ENCODE measurements around the gene PAN3.

The PAN3 gene

GRCh38 chr13:28297341-28297740, 159.0 kb downstream of the PAN3 start:
- in situ Hi-C loops (cut with MboI; ENCODE audit: low sequenced_read_pairs) = no loop called here

- in situ Hi-C loops (cut with MboI; ENCODE audit: low sequenced_read_pairs) = no loop called here
Measured at GRCh38 chr13:28299916-28300315, 161.6 kb downstream of the PAN3 start.

GRCh38 chr13:28301839-28302238, 163.5 kb downstream of the PAN3 start:
- in situ Hi-C loops (cut with MboI; ENCODE audit: low sequenced_read_pairs) = no loop called here

GRCh38 chr13:28306325-28306724, 168.0 kb downstream of the PAN3 start:
- in situ Hi-C loops (cut with MboI; ENCODE audit: low sequenced_read_pairs) = no loop called here

GRCh38 chr13:28313579-28313978, 175.2 kb downstream of the PAN3 start:
- in situ Hi-C loops (cut with MboI; ENCODE audit: low sequenced_read_pairs) = no loop called here

GRCh38 chr13:28314879-28315278, 176.5 kb downstream of the PAN3 start:
- in situ Hi-C loops (cut with MboI; ENCODE audit: low sequenced_read_pairs) = no loop called here

GRCh38 chr13:28316129-28316528, 177.8 kb downstream of the PAN3 start:
- in situ Hi-C loops (cut with MboI; ENCODE audit: low sequenced_read_pairs) = no loop called here

GRCh38 chr13:28316836-28317235, 178.5 kb downstream of the PAN3 start:
- in situ Hi-C loops (cut with MboI; ENCODE audit: low sequenced_read_pairs) = no loop called here

GRCh38 chr13:28318496-28318895, 180.2 kb downstream of the PAN3 start:
- in situ Hi-C loops (cut with MboI; ENCODE audit: low sequenced_read_pairs) = no loop called here

- in situ Hi-C loops (cut with MboI; ENCODE audit: low sequenced_read_pairs) = no loop called here
Measured at GRCh38 chr13:28319528-28319927, 181.2 kb downstream of the PAN3 start.

- in situ Hi-C loops (cut with MboI; ENCODE audit: low sequenced_read_pairs) = no loop called here
Measured at GRCh38 chr13:28320209-28320608, 181.9 kb downstream of the PAN3 start.

GRCh38 chr13:28320884-28321574, 182.7 kb downstream of the PAN3 start:
- in situ Hi-C loops (cut with MboI; ENCODE audit: low sequenced_read_pairs) = no loop called here

- in situ Hi-C loops (cut with MboI; ENCODE audit: low sequenced_read_pairs) = no loop called here
Measured at GRCh38 chr13:28321756-28322155, 183.4 kb downstream of the PAN3 start.

- in situ Hi-C loops (cut with MboI; ENCODE audit: low sequenced_read_pairs) = no loop called here
Measured at GRCh38 chr13:28322256-28322905, 184.0 kb downstream of the PAN3 start.

GRCh38 chr13:28324181-28324789, 185.9 kb downstream of the PAN3 start:
- in situ Hi-C loops (cut with MboI; ENCODE audit: low sequenced_read_pairs) = no loop called here

GRCh38 chr13:28325022-28325421, 186.7 kb downstream of the PAN3 start:
- in situ Hi-C loops (cut with MboI; ENCODE audit: low sequenced_read_pairs) = no loop called here

GRCh38 chr13:28326056-28326455, 187.7 kb downstream of the PAN3 start:
- in situ Hi-C loops (cut with MboI; ENCODE audit: low sequenced_read_pairs) = no loop called here

- in situ Hi-C loops (cut with MboI; ENCODE audit: low sequenced_read_pairs) = no loop called here
Measured at GRCh38 chr13:28327373-28328270, 189.3 kb downstream of the PAN3 start.

- in situ Hi-C loops (cut with MboI; ENCODE audit: low sequenced_read_pairs) = no loop called here
Measured at GRCh38 chr13:28328271-28328607, 189.9 kb downstream of the PAN3 start.

GRCh38 chr13:28329395-28330158, 191.2 kb downstream of the PAN3 start:
- in situ Hi-C loops (cut with MboI; ENCODE audit: low sequenced_read_pairs) = no loop called here

All from hTERT RPE-1 (cell line).